ENCODE results near the gene E2F8.

The E2F8 gene

GRCh38 chr11:19252394-19253152 is 11.8 kb upstream of the E2F8 start:
- DNase-seq (ENCODE audit: low read depth): no peak

DNA sequence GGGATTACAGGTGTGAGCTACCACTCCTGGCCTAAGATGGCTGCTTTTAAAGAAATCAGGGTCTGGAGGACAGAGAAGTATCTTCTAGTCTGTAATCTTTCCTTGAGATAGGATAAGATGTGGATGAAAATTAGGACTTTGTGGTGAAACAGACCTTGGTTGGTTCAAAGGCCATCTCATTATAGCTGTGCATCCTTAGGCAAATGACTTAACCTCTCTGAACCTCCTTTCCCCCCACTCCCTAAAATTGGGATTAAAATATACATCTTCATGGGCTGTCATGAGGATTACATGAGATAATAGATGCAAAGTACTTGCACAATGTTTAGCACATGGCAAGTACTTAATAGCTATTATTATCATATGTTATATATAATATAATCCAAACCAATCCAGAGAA is 10.8 kb upstream of the E2F8 start:
- no peak for DNase-seq (ENCODE audit: low read depth)

GRCh38 chr11:19246816-19247215 is 6.1 kb upstream of the E2F8 start:
- no peak for DNase-seq (ENCODE audit: low read depth)

- no peak for DNase-seq (ENCODE audit: low read depth)
Measured at GRCh38 chr11:19245351-19245750, 4.6 kb upstream of the E2F8 start.

- DNase-seq (ENCODE audit: low read depth): no peak
Measured at GRCh38 chr11:19244621-19245020, 3.9 kb upstream of the E2F8 start.

GRCh38 chr11:19244084-19244483 is 3.3 kb upstream of the E2F8 start:
- no peak for DNase-seq (ENCODE audit: low read depth)

DNA sequence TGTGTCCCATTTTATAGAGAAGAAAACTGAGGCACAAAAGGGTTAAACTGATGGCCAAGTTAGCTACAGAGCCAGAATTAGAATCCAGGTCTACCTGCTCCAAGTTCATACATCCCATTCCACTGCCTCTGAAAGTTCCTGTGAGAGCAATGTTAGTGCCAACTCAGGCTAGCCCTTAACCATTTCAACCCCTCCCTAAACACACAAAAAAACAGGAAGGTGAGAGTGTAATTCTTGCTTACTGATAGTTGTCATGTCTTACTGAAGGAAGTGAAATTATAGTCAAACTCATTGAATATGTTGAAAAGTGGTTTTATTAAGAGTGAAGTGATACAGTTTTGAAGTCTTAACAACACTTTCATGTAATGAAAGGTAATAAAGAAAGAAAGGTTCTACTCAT is 2.9 kb upstream of the E2F8 start:
- DNase-seq (ENCODE audit: low read depth): no peak

DNA sequence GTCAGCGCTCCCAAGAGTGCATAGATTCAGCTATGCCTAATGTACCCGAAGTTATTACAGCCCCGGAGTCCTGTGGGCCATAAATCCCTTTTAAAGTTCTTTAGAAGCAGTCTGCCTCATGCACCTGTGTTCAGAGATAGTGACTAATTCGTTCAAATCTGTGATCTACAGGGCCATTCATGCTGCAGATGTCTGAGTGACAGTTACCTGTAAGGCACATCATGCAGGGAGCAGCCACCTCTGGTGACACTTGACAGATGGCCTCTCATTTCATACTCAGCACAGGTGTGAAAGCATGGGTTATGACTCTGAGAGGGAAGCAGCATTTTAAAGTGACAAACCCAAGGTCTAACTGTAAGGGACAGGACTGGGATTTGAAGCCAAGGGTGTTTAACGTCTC is 2.4 kb upstream of the E2F8 start:
- DNase-seq (ENCODE audit: low read depth): no peak

DNA sequence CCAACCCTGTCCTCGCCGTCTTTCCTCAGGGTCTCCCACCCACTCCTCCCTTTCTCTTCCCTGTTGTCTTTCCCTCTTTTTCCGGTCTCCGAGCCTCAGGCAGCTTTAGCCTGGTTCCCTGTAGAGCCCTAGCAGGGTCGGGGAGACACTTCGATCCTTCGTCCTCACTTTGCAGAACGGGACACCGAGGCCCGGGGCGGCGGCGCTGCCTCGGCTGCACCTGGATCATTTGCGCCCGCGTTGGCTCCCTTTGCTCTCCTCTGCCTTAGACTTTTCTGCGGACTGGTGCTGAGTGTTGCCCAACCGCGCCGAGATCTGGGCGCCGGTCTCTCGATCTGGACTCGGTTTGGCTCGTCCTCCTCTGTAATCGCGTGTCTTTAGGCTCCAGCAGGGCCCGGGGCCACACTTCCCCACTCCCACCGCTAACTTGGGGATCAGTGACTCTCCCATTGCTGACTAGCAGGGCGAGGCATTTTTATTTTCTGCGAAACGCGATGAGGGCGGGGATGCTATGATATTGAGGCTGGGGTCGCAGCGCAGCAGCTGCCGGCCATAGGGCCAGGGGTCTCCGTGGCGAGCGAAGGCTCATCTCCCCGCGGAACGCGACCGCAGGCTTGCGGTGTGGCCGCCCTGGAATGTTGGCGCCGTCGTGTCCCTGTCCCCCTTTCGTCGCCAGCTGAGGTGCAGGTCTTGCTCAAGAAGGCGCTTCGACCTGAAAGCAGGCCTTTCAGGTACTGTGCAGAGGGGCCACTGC is 1.6 kb upstream of the E2F8 start:
- no peak for DNase-seq (ENCODE audit: low read depth)

DNA sequence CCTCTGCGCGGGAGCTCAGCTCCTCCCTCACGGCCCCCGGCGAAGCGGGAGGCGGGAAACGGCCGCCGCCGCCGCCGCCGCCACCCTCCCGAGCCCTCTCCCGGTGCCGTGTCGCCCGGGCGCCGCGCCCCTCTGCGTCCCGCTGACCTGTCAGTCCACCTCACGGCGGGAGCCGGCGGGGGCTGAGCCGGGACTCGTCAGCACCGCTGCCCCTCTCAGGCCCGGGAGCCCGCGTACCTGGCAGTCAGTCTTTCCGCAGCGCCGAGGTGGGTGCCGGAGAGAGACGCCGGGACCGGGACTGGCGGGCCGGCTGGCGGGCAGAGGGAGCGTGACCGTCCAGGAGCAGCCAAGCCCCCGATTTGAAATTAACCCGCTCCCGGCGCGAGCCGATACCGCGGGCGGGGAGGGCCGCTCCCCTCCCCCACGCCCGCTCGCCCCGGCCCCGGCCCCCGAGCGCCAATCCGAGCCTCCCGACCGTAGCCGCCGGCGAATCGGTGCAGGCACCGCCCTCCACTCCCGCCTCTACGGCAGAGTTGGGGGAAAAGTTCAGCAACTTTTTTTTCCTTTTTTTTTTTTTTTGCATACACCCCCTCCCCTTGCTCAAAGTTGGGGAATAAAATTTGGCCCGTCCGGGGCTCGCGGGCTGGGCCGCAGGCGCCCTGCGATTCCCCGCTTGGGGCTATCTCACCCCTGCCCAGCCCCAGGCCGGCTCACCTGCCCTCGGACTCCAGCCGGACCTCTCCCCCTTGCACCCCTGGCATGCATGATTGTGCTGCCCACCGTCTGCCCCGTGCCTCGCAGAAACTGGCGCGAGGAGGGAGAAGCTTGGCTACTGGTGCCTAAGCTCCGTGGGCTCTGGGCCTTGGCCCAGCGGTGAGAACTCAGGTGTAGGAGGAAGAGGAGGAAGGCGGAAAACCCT is 774 bp upstream of the E2F8 start:
- no peak for DNase-seq (ENCODE audit: low read depth)

GRCh38 chr11:19239039-19239438 is 1.7 kb downstream of the E2F8 start:
- no peak for DNase-seq (ENCODE audit: low read depth)

GRCh38 chr11:19237813-19238212 is 2.9 kb downstream of the E2F8 start:
- DNase-seq (ENCODE audit: low read depth): no peak

DNA sequence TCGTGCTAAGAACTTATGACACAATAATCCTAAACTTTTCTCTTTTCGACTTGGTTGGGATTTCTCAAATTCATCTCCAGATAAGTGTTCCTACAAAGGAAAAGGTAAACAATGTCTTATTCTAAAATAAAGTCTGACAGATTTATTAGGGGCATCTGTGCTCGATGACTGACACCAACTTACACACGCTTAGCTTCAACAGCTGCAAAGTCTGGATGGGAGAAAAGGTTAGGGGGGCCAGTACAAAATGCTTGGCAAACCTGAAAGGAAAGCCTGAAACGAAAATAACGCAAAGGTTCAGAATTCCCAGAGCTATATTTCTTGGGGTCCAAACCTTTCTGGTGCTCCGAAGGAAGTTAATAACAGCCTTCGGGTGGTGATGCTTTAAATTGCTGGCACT is 3.4 kb downstream of the E2F8 start:
- DNase-seq (ENCODE audit: low read depth): no peak

DNA sequence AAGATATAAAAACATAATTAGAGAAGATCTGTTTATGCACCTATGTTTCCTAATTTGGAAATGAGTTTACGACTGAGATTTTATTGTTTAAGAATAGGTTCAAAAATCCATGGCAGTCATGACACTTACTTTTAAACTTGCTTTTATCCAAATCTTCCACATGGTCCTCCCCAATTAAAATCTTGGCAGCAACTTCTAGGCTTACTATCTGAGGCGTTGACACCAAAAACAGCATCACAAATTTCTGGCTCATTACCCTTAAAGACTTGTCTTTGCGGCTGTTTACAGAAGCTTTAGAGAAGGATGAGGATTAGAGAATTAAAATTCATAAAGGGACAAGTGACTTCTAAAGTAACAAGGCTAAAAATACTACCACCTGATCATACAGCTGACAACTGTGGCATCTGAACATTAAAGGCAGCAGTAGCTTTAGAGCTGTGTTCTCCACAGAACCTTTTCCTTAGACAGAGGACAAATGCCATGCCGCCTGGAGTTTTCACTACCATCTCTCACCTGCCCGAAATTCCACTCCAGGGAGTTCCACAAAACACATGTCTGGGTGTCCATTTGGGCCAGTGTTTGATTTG is 6.4 kb downstream of the E2F8 start:
- DNase-seq (ENCODE audit: low read depth): no peak

- DNase-seq (ENCODE audit: low read depth): peak; percentile 38
Measured at GRCh38 chr11:19232910-19233503, 7.7 kb downstream of the E2F8 start.

- DNase-seq (ENCODE audit: low read depth): no peak
Measured at GRCh38 chr11:19229671-19230070, 11.1 kb downstream of the E2F8 start.

DNA sequence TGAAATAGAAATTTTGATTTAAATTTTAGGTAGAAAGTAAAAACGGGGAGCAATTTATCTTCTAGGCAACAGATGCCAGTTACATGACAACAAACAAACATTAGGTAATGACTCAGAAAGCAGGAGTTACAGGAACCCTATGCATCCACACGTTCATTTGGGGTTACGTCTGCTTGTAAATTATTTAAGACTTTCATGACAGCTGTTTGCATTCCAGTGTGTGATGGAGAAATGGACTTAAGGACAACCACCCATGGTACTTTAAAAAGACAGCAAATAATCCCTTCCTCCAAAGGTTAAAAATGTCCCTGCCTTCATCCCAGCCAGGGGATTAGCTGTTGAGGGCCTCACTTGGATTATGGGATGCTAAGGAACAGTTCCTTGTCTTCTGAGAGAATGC is 11.8 kb downstream of the E2F8 start:
- no peak for DNase-seq (ENCODE audit: low read depth)

- DNase-seq (ENCODE audit: low read depth): no peak
Measured at GRCh38 chr11:19226378-19227195, 14.2 kb downstream of the E2F8 start.

GRCh38 chr11:19225581-19225980 is 15.2 kb downstream of the E2F8 start:
- DNase-seq (ENCODE audit: low read depth): no peak

GRCh38 chr11:19225123-19225522 is 15.6 kb downstream of the E2F8 start:
- no peak for DNase-seq (ENCODE audit: low read depth)

All from fibroblast of the conjunctiva (primary cell).